ENCODE measurements around the gene BMPR1A. TPM values are rescaled to one million over a fixed set of nuclear protein-coding genes. Genes with fewer than 3 reads are reported as not detected.
"Not testable (repeated sequence)": the region's sequence is repeated elsewhere in the genome, so short reads cannot be mapped to it uniquely, and the experiment has no call there.

Gene BMPR1A
- total RNA-seq, 1 donor from 2014 or later: 76.0 TPM

GRCh38 chr10:86942441-86943315 is 186.3 kb downstream of the BMPR1A start:
- ATAC-seq (no peak), DNase-seq (ENCODE audit: low spot score) (no peak)
- intact Hi-C loops (cut with DNase I): no loop called here

GRCh38 chr10:86943316-86944030 is 187.1 kb downstream of the BMPR1A start:
- ATAC-seq: no peak
- no peak for DNase-seq (ENCODE audit: low spot score)
- intact Hi-C loops (cut with DNase I): no loop called here

- DNase-seq (ENCODE audit: low spot score): no peak
- ATAC-seq: no peak
- intact Hi-C loops (cut with DNase I): no loop called here
Measured at GRCh38 chr10:86944031-86944419, 187.6 kb downstream of the BMPR1A start.

- ATAC-seq: no peak
- intact Hi-C loops (cut with DNase I): no loop called here
- no peak for DNase-seq (ENCODE audit: low spot score)
Measured at GRCh38 chr10:86944471-86944870, 188.1 kb downstream of the BMPR1A start.

GRCh38 chr10:86944907-86945306 is 188.5 kb downstream of the BMPR1A start:
- no peak for DNase-seq (ENCODE audit: low spot score)

GRCh38 chr10:86945361-86946212 is 189.2 kb downstream of the BMPR1A start:
- no peak for DNase-seq (ENCODE audit: low spot score)
- ATAC-seq: peak; percentile 81
- intact Hi-C loops (cut with DNase I): no loop called here

More at GRCh38 chr10:86944907-86945306, 188.5 kb downstream of the BMPR1A start:
- intact Hi-C loops (cut with DNase I): no loop called here
- ATAC-seq: no peak

GRCh38 chr10:86946213-86947155 is 190.1 kb downstream of the BMPR1A start:
- no peak for DNase-seq (ENCODE audit: low spot score)
- ATAC-seq: peak; percentile 11

GRCh38 chr10:86947806-86948205 is 191.4 kb downstream of the BMPR1A start:
- ATAC-seq; intact Hi-C loops (cut with DNase I): not testable (repeated sequence)
- peak; percentile 18 for DNase-seq (ENCODE audit: low spot score)

More at GRCh38 chr10:86946213-86947155, 190.1 kb downstream of the BMPR1A start:
- intact Hi-C loops (cut with DNase I): no loop called here

GRCh38 chr10:86950349-86950748 is 193.9 kb downstream of the BMPR1A start:
- intact Hi-C loops (cut with DNase I): no loop called here
- ATAC-seq: no peak
- DNase-seq (ENCODE audit: low spot score): no peak

GRCh38 chr10:86951184-86951761 is 194.9 kb downstream of the BMPR1A start:
- ATAC-seq (no peak), DNase-seq (ENCODE audit: low spot score) (no peak)
- intact Hi-C loops (cut with DNase I): no loop called here

GRCh38 chr10:86952106-86952505 is 195.7 kb downstream of the BMPR1A start:
- intact Hi-C loops (cut with DNase I): no loop called here
- peak; percentile 12 for DNase-seq (ENCODE audit: low spot score)
- ATAC-seq: no peak

GRCh38 chr10:86952697-86953096 is 196.3 kb downstream of the BMPR1A start:
- intact Hi-C loops (cut with DNase I); ATAC-seq; DNase-seq (ENCODE audit: low spot score): not testable (repeated sequence)

- intact Hi-C loops (cut with DNase I): no loop called here
- DNase-seq (ENCODE audit: low spot score) (peak; percentile 87), ATAC-seq (peak; percentile 87)
Measured at GRCh38 chr10:86953747-86954680, 197.6 kb downstream of the BMPR1A start.

GRCh38 chr10:86954681-86955500 is 198.5 kb downstream of the BMPR1A start:
- ATAC-seq (no peak), DNase-seq (ENCODE audit: low spot score) (no peak)
- intact Hi-C loops (cut with DNase I): no loop called here

GRCh38 chr10:86955501-86956194 is 199.2 kb downstream of the BMPR1A start:
- intact Hi-C loops (cut with DNase I): no loop called here
- ATAC-seq: no peak
- DNase-seq (ENCODE audit: low spot score): no peak

Measured in sciatic nerve (tissue), 2 donors.